ENCODE data around the gene BMP6. TPM values are rescaled to one million over a fixed set of nuclear protein-coding genes. Genes with fewer than 3 reads are reported as not detected.

The BMP6 gene
- total RNA-seq, 1 experiment from 2014 or later = 1.6 TPM

DNA sequence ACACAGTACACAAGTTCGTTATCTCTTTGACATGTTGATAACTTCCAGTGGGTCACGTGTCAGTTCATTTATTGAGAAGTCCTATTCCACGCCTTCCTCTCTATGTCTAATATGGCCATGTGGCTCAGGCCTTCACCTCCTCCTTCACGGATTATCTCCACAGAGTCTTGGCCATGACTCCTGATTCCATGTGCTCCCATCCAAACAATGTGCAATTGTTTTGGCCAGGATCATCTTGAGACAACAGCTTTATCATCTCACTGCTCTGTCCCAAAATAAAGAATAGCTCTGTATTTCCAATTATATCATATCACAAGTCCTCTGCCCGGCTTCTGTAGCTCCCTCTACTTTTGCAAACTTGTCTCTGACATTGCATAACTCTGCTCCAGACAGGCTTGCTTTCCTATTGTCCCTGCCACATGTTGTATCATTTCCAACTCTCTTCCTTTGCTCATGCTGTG lies 195.8 kb downstream of the BMP6 start:
- H4K20me1 ChIP-seq (ENCODE audit: insufficient read depth) = no peaks in the 10 kb centered on the region
- H3K9me3 ChIP-seq (ENCODE audit: control insufficient read depth in 1 of 2, insufficient read depth in 1 of 2, low read depth in 1 of 2, low read length in 2 of 2) = no peaks in the 10 kb centered on the region
- H3K4me1 ChIP-seq (ENCODE audit: control insufficient read depth in 1 of 2, insufficient read depth in 2 of 2, low read length in 2 of 2) = peaks cover 15 to 20% of the 10 kb centered on the region in 2 experiments
- no peak overlapping the region for H3K4me2 ChIP-seq (ENCODE audit: low read length)
- RAD21 ChIA-PET (ENCODE audit: low non-redundant PET in 1 of 2, low total read pairs in 2 of 2, uncharacterized antibody in 2 of 2, unreplicated experiment in 2 of 2) = no interaction called here
- no peak for TF ChIP-seq POLR2A (IDR thresholded peaks at IDR 0.05; ENCODE audit: borderline replicate concordance, extremely low read depth, insufficient read depth, insufficient read length)
- TF ChIP-seq, protein P1, sequence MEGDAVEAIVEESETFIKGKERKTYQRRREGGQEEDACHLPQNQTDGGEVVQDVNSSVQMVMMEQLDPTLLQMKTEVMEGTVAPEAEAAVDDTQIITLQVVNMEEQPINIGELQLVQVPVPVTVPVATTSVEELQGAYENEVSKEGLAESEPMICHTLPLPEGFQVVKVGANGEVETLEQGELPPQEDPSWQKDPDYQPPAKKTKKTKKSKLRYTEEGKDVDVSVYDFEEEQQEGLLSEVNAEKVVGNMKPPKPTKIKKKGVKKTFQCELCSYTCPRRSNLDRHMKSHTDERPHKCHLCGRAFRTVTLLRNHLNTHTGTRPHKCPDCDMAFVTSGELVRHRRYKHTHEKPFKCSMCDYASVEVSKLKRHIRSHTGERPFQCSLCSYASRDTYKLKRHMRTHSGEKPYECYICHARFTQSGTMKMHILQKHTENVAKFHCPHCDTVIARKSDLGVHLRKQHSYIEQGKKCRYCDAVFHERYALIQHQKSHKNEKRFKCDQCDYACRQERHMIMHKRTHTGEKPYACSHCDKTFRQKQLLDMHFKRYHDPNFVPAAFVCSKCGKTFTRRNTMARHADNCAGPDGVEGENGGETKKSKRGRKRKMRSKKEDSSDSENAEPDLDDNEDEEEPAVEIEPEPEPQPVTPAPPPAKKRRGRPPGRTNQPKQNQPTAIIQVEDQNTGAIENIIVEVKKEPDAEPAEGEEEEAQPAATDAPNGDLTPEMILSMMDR (IDR thresholded peaks at IDR 0.05 in 2 of 3, conservative IDR thresholded peaks at IDR 0.05 in 1 of 3; ENCODE audit: borderline replicate concordance in 1 of 3, insufficient read depth in 1 of 3, low read depth in 2 of 3, low read length in 2 of 3) = no peak
- TF ChIP-seq ZNF274 (IDR thresholded peaks at IDR 0.05; ENCODE audit: low read depth, low read length) = no peak
- TF ChIP-seq TCF7L2 (IDR thresholded peaks at IDR 0.05; ENCODE audit: borderline replicate concordance, extremely low read depth, insufficient read depth, insufficient read length) = no peak
- no peak for TF ChIP-seq EZH2phosphoT487 (IDR thresholded peaks at IDR 0.05; ENCODE audit: borderline replicate concordance)
- TF ChIP-seq, protein P2, sequence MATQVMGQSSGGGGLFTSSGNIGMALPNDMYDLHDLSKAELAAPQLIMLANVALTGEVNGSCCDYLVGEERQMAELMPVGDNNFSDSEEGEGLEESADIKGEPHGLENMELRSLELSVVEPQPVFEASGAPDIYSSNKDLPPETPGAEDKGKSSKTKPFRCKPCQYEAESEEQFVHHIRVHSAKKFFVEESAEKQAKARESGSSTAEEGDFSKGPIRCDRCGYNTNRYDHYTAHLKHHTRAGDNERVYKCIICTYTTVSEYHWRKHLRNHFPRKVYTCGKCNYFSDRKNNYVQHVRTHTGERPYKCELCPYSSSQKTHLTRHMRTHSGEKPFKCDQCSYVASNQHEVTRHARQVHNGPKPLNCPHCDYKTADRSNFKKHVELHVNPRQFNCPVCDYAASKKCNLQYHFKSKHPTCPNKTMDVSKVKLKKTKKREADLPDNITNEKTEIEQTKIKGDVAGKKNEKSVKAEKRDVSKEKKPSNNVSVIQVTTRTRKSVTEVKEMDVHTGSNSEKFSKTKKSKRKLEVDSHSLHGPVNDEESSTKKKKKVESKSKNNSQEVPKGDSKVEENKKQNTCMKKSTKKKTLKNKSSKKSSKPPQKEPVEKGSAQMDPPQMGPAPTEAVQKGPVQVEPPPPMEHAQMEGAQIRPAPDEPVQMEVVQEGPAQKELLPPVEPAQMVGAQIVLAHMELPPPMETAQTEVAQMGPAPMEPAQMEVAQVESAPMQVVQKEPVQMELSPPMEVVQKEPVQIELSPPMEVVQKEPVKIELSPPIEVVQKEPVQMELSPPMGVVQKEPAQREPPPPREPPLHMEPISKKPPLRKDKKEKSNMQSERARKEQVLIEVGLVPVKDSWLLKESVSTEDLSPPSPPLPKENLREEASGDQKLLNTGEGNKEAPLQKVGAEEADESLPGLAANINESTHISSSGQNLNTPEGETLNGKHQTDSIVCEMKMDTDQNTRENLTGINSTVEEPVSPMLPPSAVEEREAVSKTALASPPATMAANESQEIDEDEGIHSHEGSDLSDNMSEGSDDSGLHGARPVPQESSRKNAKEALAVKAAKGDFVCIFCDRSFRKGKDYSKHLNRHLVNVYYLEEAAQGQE (IDR thresholded peaks at IDR 0.05; ENCODE audit: low read depth) = no peak
- TF ChIP-seq, protein P3, sequence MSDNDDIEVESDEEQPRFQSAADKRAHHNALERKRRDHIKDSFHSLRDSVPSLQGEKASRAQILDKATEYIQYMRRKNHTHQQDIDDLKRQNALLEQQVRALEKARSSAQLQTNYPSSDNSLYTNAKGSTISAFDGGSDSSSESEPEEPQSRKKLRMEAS (IDR thresholded peaks at IDR 0.05) = no peak
- no peak for TF ChIP-seq EZH2 (IDR thresholded peaks at IDR 0.05)
- TF ChIP-seq SIN3A (IDR thresholded peaks at IDR 0.05; ENCODE audit: low read depth) = no peak
- no peak for TF ChIP-seq EGR1 (IDR thresholded peaks at IDR 0.05; ENCODE audit: low read depth)
- no peak for TF ChIP-seq JUND (IDR thresholded peaks at IDR 0.05)
- no peak for TF ChIP-seq CEBPB (IDR thresholded peaks at IDR 0.05; ENCODE audit: low read depth)
- no peaks in the 10 kb centered on the region for H3K36me3 ChIP-seq (ENCODE audit: control insufficient read depth in 1 of 2, insufficient read depth in 2 of 2, low read length in 2 of 2)
- CTCF ChIA-PET = no interaction called here
- H3K79me2 ChIP-seq (ENCODE audit: insufficient read depth, low read length) = no peaks in the 10 kb centered on the region
- H3K9ac ChIP-seq (ENCODE audit: low read length) = no peak overlapping the region
- H3K27me3 ChIP-seq (ENCODE audit: insufficient read depth, low read length) = peaks cover 8% of the 10 kb centered on the region; the same call in 1 of the 2 replicates
- no peak overlapping the region for H2AFZ ChIP-seq (ENCODE audit: low read depth, low read length, poor library complexity, severe bottlenecking)
- H3K27ac ChIP-seq (ENCODE audit: low read depth, low read length) = no peak overlapping the region
- no peaks in the 10 kb centered on the region for H3K9me2 ChIP-seq (ENCODE audit: insufficient read depth)
- POLR2A ChIA-PET = no interaction called here
- H3K4me3 ChIP-seq (replicated peaks in 1 of 2; ENCODE audit: low read depth in 1 of 2, low read length in 2 of 2) = no peak overlapping the region
- no TSS peak for BruUV-seq (replicated peaks)
- intact Hi-C loops (cut with micrococcal nuclease) = no loop called here
- ATAC-seq (no peak), DNase-seq (ENCODE audit: low read depth, low spot score) (no peak)

Data from HCT116 (cell line).